GM19043 (cell line): Measurements from ENCODE around the gene MOB1A.
"Not testable (repeated sequence)": the region's sequence is repeated elsewhere in the genome, so short reads cannot be mapped to it uniquely, and the experiment has no call there.

Source experiments
- ATAC-seq: cut with Tn5 transposase; IDR thresholded peaks from one replicate; pipeline ENCODE4 v1.9.1; 2021; ENCODE audit warnings: low read depth; ENCODE audit not compliant: unreplicated experiment

Gene MOB1A

DNA sequence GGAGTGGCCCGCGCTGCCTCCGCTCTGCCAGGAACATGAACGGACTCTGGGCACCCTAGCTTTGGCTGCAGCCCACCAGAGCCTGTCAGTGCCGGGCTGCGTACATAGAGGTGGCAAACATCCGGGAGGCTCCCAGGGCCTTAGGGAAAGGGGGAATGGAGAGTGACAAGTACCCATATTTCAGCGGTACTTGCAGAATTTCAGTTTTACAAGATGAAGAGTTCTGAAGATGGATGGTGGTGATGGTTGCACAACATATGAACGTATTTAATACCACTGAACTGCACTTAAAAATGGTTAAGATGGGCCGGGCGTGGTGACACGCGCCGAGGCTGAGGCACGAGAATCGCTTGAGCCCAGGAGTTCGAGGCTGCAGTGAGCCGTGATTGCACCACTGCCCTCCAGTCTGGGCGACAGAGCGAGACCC is 20.6 kb upstream of the MOB1A start:
- no peak for ATAC-seq

GRCh38 chr2:74198461-74199274 is 20.0 kb upstream of the MOB1A start, which contains the start of gene MTHFD2:
Gene MTHFD2, plus strand, starts transcription at chr2:74198615. Its CDS starts 27 bp downstream, at chr2:74198642.
- ATAC-seq = peak; percentile 82

DNA sequence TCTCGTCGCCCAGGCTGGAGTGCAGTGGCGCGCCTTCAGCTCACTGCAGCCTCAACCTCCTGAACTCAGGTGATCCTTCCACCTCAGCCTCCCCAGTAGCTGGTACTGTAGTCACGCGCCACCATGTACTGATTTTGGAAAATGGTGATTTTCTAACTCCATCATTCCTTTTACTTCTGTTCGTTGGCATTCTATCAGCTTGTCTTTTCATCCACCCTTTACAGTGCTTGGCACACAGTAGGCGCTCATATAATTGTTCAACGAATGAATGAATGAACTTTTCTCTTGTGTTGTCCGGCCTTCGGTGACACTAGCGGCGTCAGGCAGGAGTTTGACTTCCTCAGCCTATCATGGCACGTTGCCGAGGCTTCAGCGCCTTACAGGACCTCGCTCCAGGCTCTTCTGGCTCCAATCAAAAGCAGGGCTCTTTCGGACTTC is 19.4 kb upstream of the MOB1A start:
- ATAC-seq = no peak

DNA sequence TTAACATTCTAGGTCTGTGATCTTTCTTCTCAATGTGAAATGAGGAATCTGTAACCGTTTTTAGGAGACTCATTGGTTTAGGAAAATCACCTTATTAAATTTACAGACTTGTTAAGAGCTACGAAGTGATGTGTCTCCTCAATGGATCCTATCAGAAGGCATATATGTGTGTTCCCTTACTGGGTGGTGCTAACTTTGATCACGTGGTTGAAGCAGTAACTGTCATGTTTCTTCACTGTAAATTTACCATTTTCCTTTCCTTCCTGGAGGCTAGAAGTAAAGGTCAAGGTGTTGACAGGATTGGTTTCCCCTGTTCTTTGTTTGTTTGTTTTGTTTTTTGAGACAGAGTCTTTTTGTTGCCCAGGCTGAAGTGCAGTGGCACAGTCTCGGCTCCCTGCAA is 18.4 kb upstream of the MOB1A start:
- no peak for ATAC-seq

GRCh38 chr2:74194799-74195198 is 16.1 kb upstream of the MOB1A start:
- no peak for ATAC-seq

DNA sequence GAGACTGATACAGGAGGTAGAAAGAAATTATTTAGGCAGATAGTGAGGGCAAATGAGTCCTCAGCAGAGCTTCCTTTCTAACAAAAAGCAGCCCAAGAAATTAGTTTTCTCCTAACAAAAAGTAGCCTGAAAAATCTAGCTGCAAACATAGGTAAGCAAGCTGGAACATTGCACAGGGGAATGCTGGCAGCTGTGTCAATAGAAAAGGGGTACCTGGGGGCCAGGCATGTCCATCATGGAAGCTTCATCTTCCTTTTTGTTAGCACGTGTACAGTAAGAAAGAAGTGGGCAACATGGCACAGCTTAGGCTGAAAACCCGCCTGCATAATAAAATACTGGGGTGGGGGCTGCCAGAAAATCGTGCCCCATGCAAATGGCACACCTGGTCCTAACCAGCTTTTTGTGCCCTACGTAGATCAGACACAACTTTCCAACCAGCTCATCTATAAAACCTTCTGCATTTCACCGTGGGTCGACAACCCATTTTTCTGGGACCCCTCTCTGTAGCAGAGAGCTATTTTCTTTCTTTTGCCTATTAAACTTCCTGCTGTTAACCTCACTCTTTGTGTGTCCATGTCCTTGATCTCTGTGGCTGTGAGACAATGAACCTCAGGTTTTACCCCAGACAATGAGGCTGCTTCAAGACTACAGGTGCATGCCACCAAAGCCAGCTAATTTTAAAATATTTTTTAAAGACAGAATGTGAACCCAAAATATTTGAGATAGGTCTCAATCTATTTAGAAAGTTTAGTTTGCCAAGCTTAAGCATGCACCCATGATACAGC is 13.1 kb upstream of the MOB1A start:
- no peak for ATAC-seq

DNA sequence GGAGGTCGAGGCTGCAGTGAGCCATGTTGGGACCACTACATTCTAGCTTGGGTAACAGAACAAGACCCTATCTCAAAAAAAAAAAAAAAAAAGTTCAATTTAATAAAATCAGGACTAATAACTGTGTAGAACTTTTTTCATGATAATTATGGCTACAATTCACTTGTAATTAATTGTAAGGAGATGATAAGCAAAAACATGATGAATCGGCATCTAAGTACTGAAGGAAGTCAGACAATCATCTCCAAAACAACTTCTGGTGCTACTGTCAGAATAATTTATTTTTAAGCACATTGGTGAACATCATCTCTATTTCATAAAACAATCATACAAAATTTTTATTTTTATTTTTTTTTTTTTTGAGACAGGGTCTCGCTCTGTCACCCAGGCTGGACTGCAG is 10.0 kb upstream of the MOB1A start:
- ATAC-seq = no peak

GRCh38 chr2:74188018-74188601 is 9.4 kb upstream of the MOB1A start:
- ATAC-seq = no peak

GRCh38 chr2:74186706-74187105 is 8.0 kb upstream of the MOB1A start:
- not testable (repeated sequence) for ATAC-seq

- peak; percentile 49 for ATAC-seq
These were observed 7.4 kb upstream of the MOB1A start for GRCh38 chr2:74186038-74186437.

- ATAC-seq = no peak
These were observed 5.2 kb upstream of the MOB1A start for GRCh38 chr2:74183878-74184277.

GRCh38 chr2:74181739-74182138 is 3.1 kb upstream of the MOB1A start:
- peak; percentile 38 for ATAC-seq

DNA sequence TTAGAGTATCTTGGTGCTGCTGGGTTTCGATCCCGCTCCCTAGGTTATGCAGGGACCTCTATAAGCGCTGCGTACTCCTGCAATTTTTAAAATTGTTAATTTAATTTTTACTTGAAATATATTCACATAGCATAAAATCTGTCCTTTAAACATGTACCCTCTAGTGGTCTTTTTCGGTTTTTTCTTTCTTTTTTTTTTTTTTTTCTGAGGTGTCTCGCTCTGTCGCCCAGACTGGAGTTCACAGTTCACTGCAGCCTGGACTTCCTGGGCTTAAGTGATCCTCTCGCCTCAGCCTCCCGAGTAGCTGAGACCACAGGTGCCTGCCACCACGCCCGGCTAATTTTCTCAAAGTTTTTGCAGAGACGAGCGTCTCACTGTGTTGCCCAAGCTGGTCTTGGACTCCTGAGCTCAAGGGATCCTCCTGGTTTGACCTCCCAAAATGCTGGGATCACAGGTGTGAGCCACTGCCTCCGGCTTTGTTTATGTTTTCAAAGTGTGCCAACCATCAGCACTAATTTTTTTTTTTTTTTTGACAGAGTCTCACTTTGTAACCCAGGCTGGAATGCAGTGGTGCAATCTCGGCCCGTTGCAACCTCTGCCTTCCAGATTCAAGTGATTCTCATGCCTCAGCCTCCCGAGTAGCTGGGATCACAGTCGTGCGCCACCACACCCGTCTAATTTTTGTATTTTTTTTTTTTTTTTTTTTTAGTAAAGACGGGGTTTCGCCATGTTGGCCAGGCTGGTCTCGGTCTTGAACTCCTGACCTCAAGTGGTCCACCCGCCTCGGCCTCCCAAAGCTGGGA is 585 bp upstream of the MOB1A start:
- peak; percentile 3 for ATAC-seq

DNA sequence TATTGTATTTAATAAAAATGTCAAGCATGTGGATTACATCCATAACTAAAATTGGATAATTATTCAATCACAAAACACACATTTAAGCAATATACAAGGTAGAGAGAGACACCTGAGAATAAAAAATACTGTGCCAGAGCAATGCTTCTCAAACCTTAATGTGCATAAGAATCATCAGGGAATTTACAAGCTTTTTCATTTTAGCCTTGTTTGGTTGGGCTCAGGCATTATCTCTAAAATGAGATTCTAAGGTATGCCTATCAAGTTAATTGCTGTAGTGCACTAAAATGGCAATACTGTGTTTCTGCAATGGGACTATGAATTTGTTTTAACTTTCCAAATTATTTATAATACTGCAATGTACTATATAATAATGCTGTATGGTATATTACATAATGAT is 983 bp downstream of the MOB1A start:
- ATAC-seq = no peak

DNA sequence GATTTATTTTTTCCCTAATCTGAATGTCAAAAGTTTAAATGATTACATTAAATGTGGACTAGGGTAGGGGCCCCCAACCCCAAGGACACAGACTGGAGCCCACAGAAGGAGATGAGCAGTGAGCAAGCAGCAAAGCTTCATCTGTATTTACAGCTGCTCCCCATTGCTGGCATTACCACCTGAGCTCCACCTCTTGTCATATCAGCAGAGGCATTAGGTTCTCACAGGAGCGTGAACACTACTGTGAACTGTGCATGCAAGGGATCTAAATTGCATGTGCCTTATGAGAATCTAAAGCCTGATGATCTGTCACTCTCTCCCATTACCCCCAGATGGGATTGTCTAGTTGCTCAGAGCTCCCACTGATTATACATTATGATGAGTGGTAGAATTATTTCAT is 3.8 kb downstream of the MOB1A start:
- ATAC-seq = no peak

DNA sequence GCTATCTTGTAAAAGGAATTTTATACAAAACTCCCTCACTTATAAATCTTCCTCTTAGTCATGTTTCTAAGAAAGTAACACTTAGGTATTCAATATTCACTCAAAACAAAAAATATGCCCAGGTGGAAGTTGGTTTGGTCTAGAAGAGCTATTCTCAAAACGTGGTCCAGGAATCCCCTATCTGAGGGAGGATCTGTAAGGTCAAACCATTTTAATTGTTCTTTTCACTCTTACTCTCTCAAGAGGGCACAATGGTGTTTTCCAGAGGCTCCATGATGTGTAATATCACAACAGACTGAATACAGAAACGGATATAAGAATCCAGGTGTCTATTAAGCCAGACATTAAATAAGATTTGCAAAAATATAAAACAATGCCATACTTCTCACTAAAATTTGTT is 9.9 kb downstream of the MOB1A start:
- ATAC-seq = no peak

GRCh38 chr2:74164761-74165160 is 13.9 kb downstream of the MOB1A start:
- no peak for ATAC-seq

GRCh38 chr2:74162951-74163350 is 15.7 kb downstream of the MOB1A start:
- no peak for ATAC-seq

DNA sequence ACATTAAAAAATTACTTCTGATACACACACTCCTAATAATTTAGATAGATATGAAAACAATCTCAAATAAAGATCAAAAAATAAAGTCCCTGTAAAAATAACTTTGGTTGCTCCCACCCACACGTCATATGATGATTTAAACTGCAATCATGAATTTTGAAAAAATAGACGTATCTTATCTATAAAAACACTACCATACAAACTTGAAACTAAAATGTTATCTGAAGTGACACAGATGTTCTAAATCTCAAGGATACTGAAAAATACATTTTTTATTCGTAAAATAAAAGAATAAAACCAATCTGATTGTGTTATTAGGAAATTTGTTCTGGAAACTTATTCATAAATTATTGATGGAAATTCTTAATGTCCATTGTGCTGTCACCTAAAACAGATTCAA is 22.8 kb downstream of the MOB1A start:
- ATAC-seq = no peak

GRCh38 chr2:74152954-74153353 is 25.7 kb downstream of the MOB1A start:
- no peak for ATAC-seq
